Glutamatergic neuron (in vitro differentiated cells): ENCODE data around the gene DTNA. TPM values are rescaled to one million over a fixed set of nuclear protein-coding genes. Genes with fewer than 3 reads are reported as not detected.
"Not testable (repeated sequence)": the region's sequence is repeated elsewhere in the genome, so short reads cannot be mapped to it uniquely, and the experiment has no call there.

Source experiments
- DNase-seq: peaks from one replicate; pipeline ENCODE4 v3.0.0; 2022
- H3K27ac Mint-ChIP-seq: one replicate; pipeline ENCODE4 v1.8.0; 2020; ENCODE audit warnings: mild to moderate bottlenecking, mixed read lengths, inconsistent platforms; ENCODE audit not compliant: unreplicated experiment
- H3K27me3 Mint-ChIP-seq: one replicate; pipeline ENCODE4 v1.8.0; 2020; ENCODE audit warnings: mild to moderate bottlenecking, moderate library complexity, mixed read lengths, inconsistent platforms; ENCODE audit not compliant: unreplicated experiment
- H3K36me3 Mint-ChIP-seq: one replicate; pipeline ENCODE4 v1.8.0; 2020; ENCODE audit warnings: mild to moderate bottlenecking, mixed read lengths, inconsistent platforms; ENCODE audit not compliant: unreplicated experiment
- H3K4me1 Mint-ChIP-seq: one replicate; pipeline ENCODE4 v1.8.0; 2020; ENCODE audit warnings: mild to moderate bottlenecking, low read depth, mixed read lengths, inconsistent platforms; ENCODE audit not compliant: unreplicated experiment
- H3K4me3 Mint-ChIP-seq: one replicate; pipeline ENCODE4 v1.8.0; 2020; ENCODE audit warnings: mild to moderate bottlenecking, mixed read lengths, inconsistent platforms; ENCODE audit not compliant: unreplicated experiment
- H3K9me3 Mint-ChIP-seq: one replicate; pipeline ENCODE4 v1.8.0; 2020; ENCODE audit warnings: mild to moderate bottlenecking, moderate library complexity, mixed read lengths, inconsistent platforms; ENCODE audit not compliant: unreplicated experiment
- total RNA-seq: library from RNA; stranded (reverse); fragmentation: NEBNext Ultra II Directional; extraction: Animal tissue kit (Norgen Biotek cat#: 25700); gene quantifications from one replicate; pipeline ENCODE4 v1.2.1, GENCODE V29; 2021; ENCODE audit not compliant: unreplicated experiment
- TF ChIP-seq, protein P1 (sequence below): fragments of 200-600 bp; sonication (generic); IDR thresholded peaks from one replicate; pipeline ENCODE4 v1.5.0; 2021; ENCODE audit not compliant: partially characterized antibody, unreplicated experiment

The DTNA gene
- total RNA-seq, 1 donor from 2014 or later: 29.5 TPM

GRCh38 chr18:34911661-34912384 lies 201.7 kb downstream of the DTNA start:
- Mint-ChIP-seq H3K27ac (no peak overlapping the region), H3K9me3 (no peaks in the 10 kb centered on the region), H3K4me3 (no peak overlapping the region), H3K36me3 (no peaks in the 10 kb centered on the region), H3K4me1 (no peaks in the 10 kb centered on the region), H3K27me3 (no peaks in the 10 kb centered on the region)
- TF ChIP-seq, protein P1, sequence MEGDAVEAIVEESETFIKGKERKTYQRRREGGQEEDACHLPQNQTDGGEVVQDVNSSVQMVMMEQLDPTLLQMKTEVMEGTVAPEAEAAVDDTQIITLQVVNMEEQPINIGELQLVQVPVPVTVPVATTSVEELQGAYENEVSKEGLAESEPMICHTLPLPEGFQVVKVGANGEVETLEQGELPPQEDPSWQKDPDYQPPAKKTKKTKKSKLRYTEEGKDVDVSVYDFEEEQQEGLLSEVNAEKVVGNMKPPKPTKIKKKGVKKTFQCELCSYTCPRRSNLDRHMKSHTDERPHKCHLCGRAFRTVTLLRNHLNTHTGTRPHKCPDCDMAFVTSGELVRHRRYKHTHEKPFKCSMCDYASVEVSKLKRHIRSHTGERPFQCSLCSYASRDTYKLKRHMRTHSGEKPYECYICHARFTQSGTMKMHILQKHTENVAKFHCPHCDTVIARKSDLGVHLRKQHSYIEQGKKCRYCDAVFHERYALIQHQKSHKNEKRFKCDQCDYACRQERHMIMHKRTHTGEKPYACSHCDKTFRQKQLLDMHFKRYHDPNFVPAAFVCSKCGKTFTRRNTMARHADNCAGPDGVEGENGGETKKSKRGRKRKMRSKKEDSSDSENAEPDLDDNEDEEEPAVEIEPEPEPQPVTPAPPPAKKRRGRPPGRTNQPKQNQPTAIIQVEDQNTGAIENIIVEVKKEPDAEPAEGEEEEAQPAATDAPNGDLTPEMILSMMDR: no peak
- no peak for DNase-seq

- no peaks in the 10 kb centered on the region for H3K4me1 Mint-ChIP-seq
- no peaks in the 10 kb centered on the region for H3K36me3 Mint-ChIP-seq
- no peaks in the 10 kb centered on the region for H3K9me3 Mint-ChIP-seq
- no peak for DNase-seq
- no peak overlapping the region for H3K4me3 Mint-ChIP-seq
- no peaks in the 10 kb centered on the region for H3K27me3 Mint-ChIP-seq
- TF ChIP-seq, protein P1: no peak
- H3K27ac Mint-ChIP-seq: no peak overlapping the region
Observed at GRCh38 chr18:34913837-34914661, 204.0 kb downstream of the DTNA start.

- Mint-ChIP-seq H3K4me3 (no peak overlapping the region), H3K36me3 (no peaks in the 10 kb centered on the region), H3K9me3 (no peaks in the 10 kb centered on the region), H3K4me1 (no peaks in the 10 kb centered on the region), H3K27ac (no peak overlapping the region), H3K27me3 (no peaks in the 10 kb centered on the region)
- TF ChIP-seq, protein P1: no peak
- no peak for DNase-seq
Observed at GRCh38 chr18:34915046-34915445, 204.9 kb downstream of the DTNA start.

GRCh38 chr18:34916539-34916938 lies 206.4 kb downstream of the DTNA start:
- H3K4me3 Mint-ChIP-seq, H3K27me3 Mint-ChIP-seq, H3K27ac Mint-ChIP-seq, H3K36me3 Mint-ChIP-seq, H3K9me3 Mint-ChIP-seq, DNase-seq, H3K4me1 Mint-ChIP-seq: not testable (repeated sequence)

- DNase-seq: no peak
- Mint-ChIP-seq H3K36me3 (no peaks in the 10 kb centered on the region), H3K27ac (no peak overlapping the region), H3K4me3 (no peak overlapping the region), H3K27me3 (no peaks in the 10 kb centered on the region), H3K4me1 (peaks cover 4% of the 10 kb centered on the region), H3K9me3 (no peaks in the 10 kb centered on the region)
- TF ChIP-seq, protein P1: no peak
Observed at GRCh38 chr18:34918856-34919255, 208.8 kb downstream of the DTNA start.
